CD14-positive monocyte (primary cell): Measurements from ENCODE around the gene RIPOR1. TPM values are rescaled to one million over a fixed set of nuclear protein-coding genes. Genes with fewer than 3 reads are reported as not detected.

Experiments
- DNase-seq, 3 donors: peaks; one replicate each; pipeline ENCODE4 v3.0.0-alpha.2; 2011 to 2022
- H2AFZ ChIP-seq: 2 replicates; pipeline ENCODE4 v1.6.0; 2012; ENCODE audit warnings: mild to moderate bottlenecking, low read depth, low read length, inconsistent platforms; ENCODE audit not compliant: insufficient read depth, poor library complexity, severe bottlenecking
- H3K27ac ChIP-seq, 2 donors: 1 replicate in 1 of 2; 2 replicates in 1 of 2; pipeline ENCODE4 v1.5.1; 2012 to 2013; ENCODE audit warnings: low read length in 2 of 2, control low read depth in 1 of 2, inconsistent platforms in 1 of 2, low read depth in 1 of 2, mild to moderate bottlenecking in 1 of 2
- H3K27me3 ChIP-seq, 2 donors: one replicate each; pipeline versions ENCODE4 v1.6.0 to v1.6.1; 2011 to 2013; ENCODE audit warnings: low read length in 2 of 2; ENCODE audit not compliant: control insufficient read depth in 2 of 2, insufficient read depth in 2 of 2
- H3K36me3 ChIP-seq, 2 donors: replicated peaks in 1 of 2; 1 replicate in 1 of 2; 2 replicates in 1 of 2; pipeline versions ENCODE4 v1.5.1 to v1.6.1; 2012 to 2013; ENCODE audit warnings: low read length in 2 of 2, control low read depth in 1 of 2, inconsistent platforms in 1 of 2, mild to moderate bottlenecking in 1 of 2; ENCODE audit not compliant: insufficient read depth in 2 of 2, control insufficient read depth in 1 of 2
- H3K4me1 ChIP-seq, 2 donors: 1 replicate in 1 of 2; 2 replicates in 1 of 2; pipeline versions ENCODE4 v1.5.1 to v1.6.1; 2012 to 2013; ENCODE audit warnings: low read length in 2 of 2, control low read depth in 1 of 2, inconsistent platforms in 1 of 2, mild to moderate bottlenecking in 1 of 2, moderate library complexity in 1 of 2; ENCODE audit not compliant: insufficient read depth in 2 of 2, control insufficient read depth in 1 of 2
- H3K4me2 ChIP-seq: replicated peaks from 2 replicates; pipeline ENCODE3; 2012; ENCODE audit warnings: low read length, moderate library complexity, mild to moderate bottlenecking; ENCODE audit not compliant: poor library complexity, severe bottlenecking; ENCODE audit errors: extremely low read depth
- H3K4me3 ChIP-seq, 3 experiments: fragments of 200-600 bp in 1 of 3; sonication (generic) in 1 of 3; replicated peaks in 1 of 3; 1 replicate in 2 of 3; 2 replicates in 1 of 3; pipeline ENCODE4 v1.5.1; 2011 to 2013; ENCODE audit warnings: low read length in 3 of 3, mild to moderate bottlenecking in 3 of 3, control low read depth in 2 of 3, low read depth in 2 of 3, inconsistent platforms in 1 of 3, moderate library complexity in 1 of 3
- H3K79me2 ChIP-seq: 2 replicates; pipeline ENCODE4 v1.6.0; 2012; ENCODE audit warnings: mild to moderate bottlenecking, control low read depth, inconsistent platforms, low read length, moderate library complexity; ENCODE audit not compliant: insufficient read depth
- H3K9ac ChIP-seq: 2 replicates; pipeline ENCODE4 v1.6.0; 2017; ENCODE audit warnings: low read length, mild to moderate bottlenecking; ENCODE audit not compliant: insufficient read depth, poor library complexity, severe bottlenecking
- H3K9me3 ChIP-seq, 2 donors: replicated peaks in 1 of 2; 1 replicate in 1 of 2; 2 replicates in 1 of 2; pipeline versions ENCODE4 v1.5.1 to v1.6.1; 2012 to 2013; ENCODE audit warnings: low read length in 2 of 2, control low read depth in 1 of 2; ENCODE audit not compliant: control insufficient read depth in 1 of 2, insufficient read depth in 1 of 2
- H4K20me1 ChIP-seq: 2 replicates; pipeline ENCODE4 v1.6.0; 2012; ENCODE audit warnings: mild to moderate bottlenecking, low read length, control low read depth, moderate library complexity; ENCODE audit not compliant: insufficient read depth
- H3K27ac Mint-ChIP-seq, 7 donors: one replicate each; pipeline ENCODE4 v1.8.0; 2020; ENCODE audit warnings: mild to moderate bottlenecking in 7 of 7, mixed read lengths in 7 of 7, moderate library complexity in 6 of 7, inconsistent platforms in 2 of 7
- H3K27me3 Mint-ChIP-seq, 3 donors: one replicate each; pipeline ENCODE4 v1.8.0; 2021 to 2022; ENCODE audit warnings: low read depth in 3 of 3, mild to moderate bottlenecking in 3 of 3, mixed read lengths in 3 of 3, moderate library complexity in 3 of 3, inconsistent platforms in 1 of 3
- H3K36me3 Mint-ChIP-seq, 2 donors: one replicate each; pipeline ENCODE4 v1.8.0; 2020; ENCODE audit warnings: mixed read lengths in 2 of 2, inconsistent platforms in 1 of 2, mild to moderate bottlenecking in 1 of 2
- H3K4me1 Mint-ChIP-seq: one replicate; pipeline ENCODE4 v1.8.0; 2020; ENCODE audit warnings: mild to moderate bottlenecking, mixed read lengths
- H3K4me3 Mint-ChIP-seq, 2 donors: one replicate each; pipeline ENCODE4 v1.8.0; 2020; ENCODE audit warnings: mild to moderate bottlenecking in 2 of 2, mixed read lengths in 2 of 2, moderate library complexity in 1 of 2
- H3K9me3 Mint-ChIP-seq, 7 donors: one replicate each; pipeline ENCODE4 v1.8.0; 2020 to 2022; ENCODE audit warnings: mixed read lengths in 7 of 7, mild to moderate bottlenecking in 6 of 7, moderate library complexity in 6 of 7, inconsistent platforms in 2 of 7
- CTCF ChIP-seq: fragments of 200-600 bp; IDR thresholded peaks from one replicate; pipeline ENCODE4 v1.8.0; 2022; ENCODE audit warnings: antibody characterized with exemption, mild to moderate bottlenecking
- WGBS: methylation state at CpG from one replicate; pipeline ENCODE4 v1.1.5; 2013; ENCODE audit warnings: missing lambda C conversion rate; ENCODE audit not compliant: insufficient coverage; 5-methylcytosine and 5-hydroxymethylcytosine counted together
- intact Hi-C, 2 donors: fragments of 100-400 bp; cut with micrococcal nuclease; formaldehyde crosslinking; loops; one replicate each; pipeline versions ENCODE4 v1.15.0 to v1.15.1; 2023
- polyA plus RNA-seq, 3 donors: library from polyadenylated mRNA; depleted of rRNA in 1 of 3; unstranded in 2 of 3; stranded (reverse) in 1 of 3; fragments of 300-500 nt in 2 of 3; fragments of >200 nt in 1 of 3; fragmentation: Illumina TruSeq in 2 of 3; gene quantifications; 1 replicate in 2 of 3; 2 replicates in 1 of 3; pipeline ENCODE4 v1.2.3, GENCODE V29; 2012 to 2021

Gene RIPOR1
- polyA plus RNA-seq, 3 donors, result 8.6 to 115 (median 17.5) TPM

GRCh38 chr16:67558859-67559258 is 30.2 kb downstream of the RIPOR1 start:
- Mint-ChIP-seq H3K4me1 (peaks cover 39% of the 10 kb centered on the region), H3K4me3 (no peak overlapping the region)
- DNase-seq, result no peak

GRCh38 chr16:67560827-67561342 is 32.3 kb downstream of the RIPOR1 start:
- no peak overlapping the region for H3K9ac ChIP-seq
- H3K36me3 Mint-ChIP-seq, result peaks cover 0 to 1% of the 10 kb centered on the region in 2 donors
- intact Hi-C loops, result loop anchor here (5.0 to 10.0 kb wide), 6 partner anchors 34 to 331 kb away; partner anchors contain the start of genes C16orf86 (in 1 of the 2), ENKD1 (in 1 of the 2), FHOD1 (in 1 of the 2) and PSKH1 (in 1 of the 2)
- no peak for TF ChIP-seq CTCF
- H3K4me2 ChIP-seq, result peak overlapping the region; percentile 96
- H3K4me1 ChIP-seq, result peaks cover 36 to 47% of the 10 kb centered on the region in 2 donors
- H3K9me3 ChIP-seq, result no peaks in the 10 kb centered on the region
- H4K20me1 ChIP-seq, result peaks cover 17% of the 10 kb centered on the region
- H3K27ac Mint-ChIP-seq, result peak overlapping the region; percentile 78 to 94 (median 91)
- no peaks in the 10 kb centered on the region for H3K27me3 Mint-ChIP-seq
- H3K27ac ChIP-seq, result peak overlapping the region in 1 of 2 donors; percentile 75
- peak overlapping the region; percentile 89 for H2AFZ ChIP-seq
- no peaks in the 10 kb centered on the region for H3K36me3 ChIP-seq
- no peaks in the 10 kb centered on the region for H3K27me3 ChIP-seq
- 88% methylated on average over 7 of the region's 8 CpGs for WGBS
- DNase-seq, result no peak
- H3K9me3 Mint-ChIP-seq, result no peaks in the 10 kb centered on the region
- H3K4me1 Mint-ChIP-seq, result peaks cover 41% of the 10 kb centered on the region
- H3K4me3 Mint-ChIP-seq, result peak overlapping the region; percentile 82 to 86
- H3K4me3 ChIP-seq, result peak overlapping the region in 1 of 3 experiments; percentile 82
- H3K79me2 ChIP-seq, result peaks cover 62% of the 10 kb centered on the region

More at GRCh38 chr16:67558859-67559258, 30.2 kb downstream of the RIPOR1 start:
- Histone ChIP-seq H3K36me3 (no peaks in the 10 kb centered on the region), H3K27me3 (no peaks in the 10 kb centered on the region), H3K4me3 (no peak overlapping the region), H3K4me2 (no peak overlapping the region), H2AFZ (no peak overlapping the region), H3K4me1 (peaks cover 34 to 40% of the 10 kb centered on the region in 2 donors), H4K20me1 (no peaks in the 10 kb centered on the region), H3K27ac (no peak overlapping the region), H3K9ac (no peak overlapping the region), H3K9me3 (no peaks in the 10 kb centered on the region), H3K79me2 (peaks cover 49% of the 10 kb centered on the region)
- Mint-ChIP-seq H3K27ac (peak overlapping the region in 2 of 7 donors; percentile 52 to 66), H3K27me3 (no peaks in the 10 kb centered on the region), H3K36me3 (no peaks in the 10 kb centered on the region), H3K9me3 (no peaks in the 10 kb centered on the region)
- TF ChIP-seq CTCF, result no peak
- no CpG with 5 or more reads among the region's 1 CpG for WGBS
- intact Hi-C loops, result no loop called here
